ENCODE results near the gene KLF6.

KLF6 gene

GRCh38 chr10:3784510-3785250 is at the start of gene KLF6:
KLF6 (minus strand) TSS chr10:3785209; CDS start chr10:3785014, 195 bp downstream.
- no peak for DNase-seq (ENCODE audit: low read depth)

- no peak for DNase-seq (ENCODE audit: low read depth)
Observed at GRCh38 chr10:3834404-3834803, 49.4 kb upstream of the KLF6 start.

- DNase-seq (ENCODE audit: low read depth): no peak
Observed at GRCh38 chr10:3833046-3833445, 48.0 kb upstream of the KLF6 start.

GRCh38 chr10:3832022-3832786 is 47.2 kb upstream of the KLF6 start:
- no peak for DNase-seq (ENCODE audit: low read depth)

GRCh38 chr10:3831608-3832007 is 46.6 kb upstream of the KLF6 start:
- DNase-seq (ENCODE audit: low read depth): no peak

GRCh38 chr10:3830946-3831345 is 45.9 kb upstream of the KLF6 start:
- no peak for DNase-seq (ENCODE audit: low read depth)

GRCh38 chr10:3829156-3830050 is 44.4 kb upstream of the KLF6 start:
- no peak for DNase-seq (ENCODE audit: low read depth)

- peak; percentile 63 for DNase-seq (ENCODE audit: low read depth)
Observed at GRCh38 chr10:3828404-3829155, 43.6 kb upstream of the KLF6 start.

GRCh38 chr10:3827768-3828403 is 42.9 kb upstream of the KLF6 start:
- DNase-seq (ENCODE audit: low read depth): no peak

- DNase-seq (ENCODE audit: low read depth): no peak
Observed at GRCh38 chr10:3827266-3827665, 42.3 kb upstream of the KLF6 start.

GRCh38 chr10:3825862-3826351 is 40.9 kb upstream of the KLF6 start:
- no peak for DNase-seq (ENCODE audit: low read depth)

- no peak for DNase-seq (ENCODE audit: low read depth)
Observed at GRCh38 chr10:3825244-3825643, 40.2 kb upstream of the KLF6 start.

GRCh38 chr10:3822541-3823330 is 37.7 kb upstream of the KLF6 start:
- no peak for DNase-seq (ENCODE audit: low read depth)

GRCh38 chr10:3820255-3820654 is 35.2 kb upstream of the KLF6 start:
- DNase-seq (ENCODE audit: low read depth): no peak

- no peak for DNase-seq (ENCODE audit: low read depth)
Observed at GRCh38 chr10:3816995-3817394, 32.0 kb upstream of the KLF6 start.

GRCh38 chr10:3814838-3815220 is 29.8 kb upstream of the KLF6 start:
- DNase-seq (ENCODE audit: low read depth): no peak

- peak; percentile 84 for DNase-seq (ENCODE audit: low read depth)
Observed at GRCh38 chr10:3813986-3814837, 29.2 kb upstream of the KLF6 start.

GRCh38 chr10:3813267-3813666 is 28.3 kb upstream of the KLF6 start:
- no peak for DNase-seq (ENCODE audit: low read depth)

- no peak for DNase-seq (ENCODE audit: low read depth)
Observed at GRCh38 chr10:3812141-3812540, 27.1 kb upstream of the KLF6 start.

Data from stromal cell of bone marrow (primary cell).